GM19463 (cell line): ENCODE results near the gene RANBP6.

Experiments used
- ATAC-seq: cut with Tn5 transposase; IDR thresholded peaks from one replicate; pipeline ENCODE4 v1.9.1; 2021; ENCODE audit warnings: mild to moderate bottlenecking, moderate library complexity; ENCODE audit not compliant: unreplicated experiment

The RANBP6 gene

GRCh38 chr9:6007770-6008168 is 7.7 kb downstream of the RANBP6 start:
- ATAC-seq, result peak; percentile 42

GRCh38 chr9:6007058-6007769 is 8.2 kb downstream of the RANBP6 start:
- ATAC-seq, result peak; percentile 81

GRCh38 chr9:6006749-6007057 is 8.7 kb downstream of the RANBP6 start:
- no peak for ATAC-seq

- ATAC-seq, result no peak
Measured at GRCh38 chr9:6000955-6001354, 14.5 kb downstream of the RANBP6 start.

GRCh38 chr9:5999443-6000101 is 15.9 kb downstream of the RANBP6 start:
- ATAC-seq, result no peak

- ATAC-seq, result no peak
Measured at GRCh38 chr9:5994493-5994892, 20.9 kb downstream of the RANBP6 start.

- no peak for ATAC-seq
Measured at GRCh38 chr9:5988265-5988664, 27.2 kb downstream of the RANBP6 start.

- ATAC-seq, result no peak
Measured at GRCh38 chr9:5983042-5983441, 32.4 kb downstream of the RANBP6 start.

- no peak for ATAC-seq
Measured at GRCh38 chr9:5982317-5982716, 33.1 kb downstream of the RANBP6 start.

- ATAC-seq, result no peak
Measured at GRCh38 chr9:5978523-5978922, 36.9 kb downstream of the RANBP6 start.

GRCh38 chr9:5976674-5977397 is 38.6 kb downstream of the RANBP6 start:
- ATAC-seq, result no peak

GRCh38 chr9:5971740-5972139 is 43.7 kb downstream of the RANBP6 start:
- no peak for ATAC-seq
